Keratinocyte (primary cell): ENCODE data around the gene DDAH2. TPM values are rescaled to one million over a fixed set of nuclear protein-coding genes. Genes with fewer than 3 reads are reported as not detected.

Experiments used
- DNase-seq: peaks from one replicate; pipeline ENCODE4 v3.0.0-alpha.2; 2011; ENCODE audit warnings: low read depth, missing footprints, low spot score
- FAIRE-seq: peaks from 2 replicates; lab custom pipeline; 2011; peaks lifted over from hg19 to GRCh38; lab: Jason Lieb, UNC
- H2AFZ ChIP-seq: 2 replicates; pipeline ENCODE4 v1.6.0; 2012; ENCODE audit warnings: low read length, control low read depth, inconsistent platforms; ENCODE audit not compliant: control insufficient read depth
- H3K27ac ChIP-seq: 2 replicates; pipeline ENCODE4 v1.5.1; 2011; ENCODE audit warnings: low read length; ENCODE audit not compliant: control insufficient read depth, insufficient read depth
- H3K27me3 ChIP-seq: 3 replicates; pipeline ENCODE4 v1.6.0; 2011; ENCODE audit warnings: low read length; ENCODE audit not compliant: control insufficient read depth, insufficient read depth; ENCODE audit errors: extremely low read depth
- H3K36me3 ChIP-seq, 2 experiments: 2 replicates in 1 of 2; 3 replicates in 1 of 2; pipeline ENCODE4 v1.5.1; 2011; ENCODE audit warnings: low read length in 2 of 2, mild to moderate bottlenecking in 1 of 2; ENCODE audit not compliant: control insufficient read depth in 2 of 2, insufficient read depth in 2 of 2; ENCODE audit errors: extremely low read depth in 1 of 2
- H3K4me1 ChIP-seq: 3 replicates; pipeline ENCODE4 v1.5.1; 2011; ENCODE audit warnings: low read length; ENCODE audit not compliant: control insufficient read depth, insufficient read depth; ENCODE audit errors: extremely low read depth
- H3K4me2 ChIP-seq: 3 replicates; pipeline ENCODE4 v1.6.0; 2011; ENCODE audit warnings: low read depth, low read length; ENCODE audit not compliant: control insufficient read depth, insufficient read depth; ENCODE audit errors: extremely low read depth
- H3K4me3 ChIP-seq, 3 experiments: fragments of 200-600 bp in 1 of 3; sonication (generic) in 1 of 3; 2 replicates in 2 of 3; 3 replicates in 1 of 3; pipeline ENCODE4 v1.5.1; 2011 to 2016; ENCODE audit warnings: low read length in 3 of 3, mild to moderate bottlenecking in 3 of 3, control low read depth in 2 of 3, inconsistent platforms in 1 of 3, low read depth in 1 of 3, mixed read lengths in 1 of 3, mixed run types in 1 of 3, moderate library complexity in 1 of 3; ENCODE audit not compliant: control insufficient read depth in 2 of 3, insufficient read depth in 2 of 3; ENCODE audit errors: extremely low read depth in 1 of 3
- H3K79me2 ChIP-seq: 2 replicates; pipeline ENCODE4 v1.6.0; 2012; ENCODE audit warnings: low read length; ENCODE audit not compliant: control insufficient read depth, insufficient read depth
- H3K9ac ChIP-seq: 3 replicates; pipeline ENCODE4 v1.6.0; 2011; ENCODE audit warnings: low read length; ENCODE audit not compliant: control insufficient read depth, insufficient read depth; ENCODE audit errors: extremely low read depth
- H3K9me1 ChIP-seq: 3 replicates; pipeline ENCODE4 v1.6.0; 2011; ENCODE audit warnings: low read length; ENCODE audit not compliant: control insufficient read depth, insufficient read depth; ENCODE audit errors: extremely low read depth
- H3K9me3 ChIP-seq: 2 replicates; pipeline ENCODE4 v1.5.1; 2012; ENCODE audit warnings: low read depth, low read length; ENCODE audit not compliant: control insufficient read depth
- H4K20me1 ChIP-seq: 3 replicates; pipeline ENCODE4 v1.6.0; 2011; ENCODE audit warnings: low read length; ENCODE audit not compliant: control insufficient read depth, insufficient read depth; ENCODE audit errors: extremely low read depth
- EZH2 ChIP-seq: IDR thresholded peaks from one replicate; pipeline ENCODE4 v1.6.1; 2012; ENCODE audit warnings: inconsistent platforms, mild to moderate bottlenecking, low read length, moderate library complexity
- dilution Hi-C: fragments of 300-500 bp; cut with MboI; formaldehyde crosslinking; loops from one replicate; pipeline ENCODE4 v1.7.0; 2020; ENCODE audit warnings: low sequenced_read_pairs; ENCODE audit not compliant: extremely low pct_ligation_motif_present
- polyA plus RNA-seq, 5 experiments: library from polyadenylated mRNA; depleted of rRNA in 3 of 5; stranded (reverse) in 3 of 5; stranded (forward) in 1 of 5; unstranded in 1 of 5; fragments of >200 nt; gene quantifications; 1 replicate in 1 of 5; 2 replicates in 3 of 5; 3 replicates in 1 of 5; pipeline versions ENCODE4 v1.2.1 to v1.2.3, GENCODE V29; 2011 to 2012; ENCODE audit warnings: missing spikeins in 2 of 5, low read depth in 1 of 5, low replicate concordance in 1 of 5
- TF ChIP-seq, protein P1 (sequence below), 3 experiments: IDR thresholded peaks in 1 of 3; conservative IDR thresholded peaks in 1 of 3; optimal IDR thresholded peaks in 1 of 3; 2 replicates in 2 of 3; 3 replicates in 1 of 3; pipeline versions ENCODE3 to v1.5.1; 2011; ENCODE audit warnings: low read length in 3 of 3, mild to moderate bottlenecking in 3 of 3, moderate library complexity in 2 of 3, control low read depth in 1 of 3, inconsistent platforms in 1 of 3; ENCODE audit not compliant: insufficient read depth in 2 of 3; ENCODE audit errors: extremely low read depth in 1 of 3

Gene DDAH2
- polyA plus RNA-seq, 1 donor (not counting 4 experiments of a cell fraction or from before 2014, with no cell fraction given), result 3.0 TPM

DNA sequence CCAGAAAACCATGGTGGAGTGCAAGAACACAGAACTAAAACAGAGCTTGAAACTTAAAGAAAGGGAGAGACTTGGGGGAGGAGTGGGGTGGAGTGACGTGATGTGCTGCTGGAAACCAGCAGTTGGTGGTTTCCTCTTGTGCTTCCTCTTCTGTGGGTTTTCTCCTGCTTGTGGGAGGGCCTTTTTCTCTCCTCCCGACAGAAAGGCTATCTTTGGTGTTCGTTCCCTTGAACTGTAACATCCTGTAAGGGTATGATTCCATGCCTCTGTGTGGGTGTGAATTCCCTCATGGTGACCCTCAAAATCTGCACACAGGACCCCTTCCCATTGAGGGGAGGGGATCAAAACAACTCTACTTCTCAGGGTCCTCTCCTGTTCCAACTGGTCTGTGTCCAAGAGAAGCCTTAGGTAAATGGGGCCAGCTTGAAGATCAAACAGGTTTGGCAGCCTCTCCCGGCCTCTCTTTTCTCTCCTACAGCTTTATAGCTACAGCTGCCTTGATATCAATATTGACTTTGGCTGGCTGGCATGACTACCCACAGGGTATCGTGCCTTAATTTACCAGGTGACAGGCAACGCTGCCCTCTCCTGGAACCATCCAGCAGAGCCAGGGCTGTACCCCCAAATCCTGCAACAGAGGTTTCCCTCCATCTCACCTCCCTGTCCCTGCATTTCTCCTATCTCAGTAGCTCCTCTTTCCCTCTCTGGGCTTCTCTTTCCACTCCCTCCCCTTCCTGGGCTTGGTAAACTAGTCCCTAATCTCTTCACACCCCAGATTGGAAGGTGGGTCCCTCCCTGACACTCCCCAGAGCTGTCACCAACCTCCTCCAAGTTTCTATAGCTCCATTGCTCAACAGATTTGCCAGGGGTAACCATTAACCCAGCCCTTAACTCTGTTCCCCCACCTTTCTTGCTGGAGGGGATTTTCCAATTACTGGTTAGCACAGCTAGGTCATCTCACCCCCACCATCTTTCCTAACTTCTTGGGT, 9.2 kb upstream of the DDAH2 start:
- peaks cover 11% of the 10 kb centered on the region for H4K20me1 ChIP-seq
- dilution Hi-C loops, result no loop called here
- no peaks in the 10 kb centered on the region for H3K27me3 ChIP-seq
- H3K4me3 ChIP-seq, result peak overlapping the region in 2 of 3 experiments; percentile 37 to 43
- H3K79me2 ChIP-seq, result peaks cover 36% of the 10 kb centered on the region
- peaks cover 2% of the 10 kb centered on the region for H3K9me1 ChIP-seq
- H3K4me2 ChIP-seq, result peak overlapping the region; percentile 77
- peak overlapping the region; percentile 64 for H3K9ac ChIP-seq
- FAIRE-seq (peak; percentile 60), DNase-seq (no peak)
- H3K27ac ChIP-seq, result peak overlapping the region; percentile 80
- TF ChIP-seq, protein P1, sequence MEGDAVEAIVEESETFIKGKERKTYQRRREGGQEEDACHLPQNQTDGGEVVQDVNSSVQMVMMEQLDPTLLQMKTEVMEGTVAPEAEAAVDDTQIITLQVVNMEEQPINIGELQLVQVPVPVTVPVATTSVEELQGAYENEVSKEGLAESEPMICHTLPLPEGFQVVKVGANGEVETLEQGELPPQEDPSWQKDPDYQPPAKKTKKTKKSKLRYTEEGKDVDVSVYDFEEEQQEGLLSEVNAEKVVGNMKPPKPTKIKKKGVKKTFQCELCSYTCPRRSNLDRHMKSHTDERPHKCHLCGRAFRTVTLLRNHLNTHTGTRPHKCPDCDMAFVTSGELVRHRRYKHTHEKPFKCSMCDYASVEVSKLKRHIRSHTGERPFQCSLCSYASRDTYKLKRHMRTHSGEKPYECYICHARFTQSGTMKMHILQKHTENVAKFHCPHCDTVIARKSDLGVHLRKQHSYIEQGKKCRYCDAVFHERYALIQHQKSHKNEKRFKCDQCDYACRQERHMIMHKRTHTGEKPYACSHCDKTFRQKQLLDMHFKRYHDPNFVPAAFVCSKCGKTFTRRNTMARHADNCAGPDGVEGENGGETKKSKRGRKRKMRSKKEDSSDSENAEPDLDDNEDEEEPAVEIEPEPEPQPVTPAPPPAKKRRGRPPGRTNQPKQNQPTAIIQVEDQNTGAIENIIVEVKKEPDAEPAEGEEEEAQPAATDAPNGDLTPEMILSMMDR (optimal IDR thresholded peaks at IDR 0.05 in 1 of 3, IDR thresholded peaks at IDR 0.05 in 1 of 3, conservative IDR thresholded peaks at IDR 0.05 in 1 of 3; ENCODE audit: extremely low read depth in 1 of 3, insufficient read depth in 2 of 3, low read length in 3 of 3), result peak in 1 of 3 experiments; percentile 40
- no peak for TF ChIP-seq EZH2
- peak overlapping the region; percentile 65 for H2AFZ ChIP-seq
- peaks cover 13 to 30% of the 10 kb centered on the region in 2 experiments for H3K36me3 ChIP-seq
- peaks cover 39% of the 10 kb centered on the region for H3K4me1 ChIP-seq
- H3K9me3 ChIP-seq, result no peaks in the 10 kb centered on the region

DNA sequence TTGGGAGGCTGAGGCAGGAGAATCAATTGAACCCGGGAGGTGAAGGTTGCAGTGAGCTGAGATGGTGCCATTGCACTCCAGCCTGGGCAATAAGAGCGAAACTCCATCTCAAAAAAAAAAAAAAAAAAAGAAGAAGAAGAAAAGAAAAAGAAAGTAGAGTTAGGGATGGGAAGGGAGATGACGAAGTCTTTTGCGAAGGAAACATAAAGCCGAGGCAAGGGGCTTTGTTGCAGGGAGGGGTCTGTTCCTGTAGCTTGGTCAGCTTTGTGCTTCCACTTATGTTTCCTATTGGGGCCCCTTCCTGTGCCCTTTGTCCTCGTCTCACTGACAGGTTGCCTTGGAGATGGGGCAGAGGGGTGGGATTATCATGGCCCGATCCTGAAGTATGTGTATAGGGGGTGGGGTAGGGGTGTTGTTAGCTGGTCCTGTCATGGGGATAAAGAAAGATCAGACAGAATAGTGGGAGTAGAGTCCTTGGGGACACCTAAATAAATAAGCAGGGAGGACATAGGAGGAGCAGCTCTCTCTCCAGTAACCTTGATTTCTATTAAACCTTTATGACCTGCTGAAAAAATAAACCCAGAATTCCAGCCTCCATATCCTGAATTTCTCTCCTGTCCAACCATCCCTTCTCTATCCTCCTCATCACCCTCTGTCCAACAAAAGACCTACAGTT, 8.4 kb upstream of the DDAH2 start:
- no peak for TF ChIP-seq EZH2
- TF ChIP-seq, protein P1 (optimal IDR thresholded peaks at IDR 0.05 in 1 of 3, IDR thresholded peaks at IDR 0.05 in 1 of 3, conservative IDR thresholded peaks at IDR 0.05 in 1 of 3; ENCODE audit: extremely low read depth in 1 of 3, insufficient read depth in 2 of 3, low read length in 3 of 3), result no peak

More for the DNA sequence above, 8.4 kb upstream of the DDAH2 start:
- Histone ChIP-seq H3K4me2 (peak overlapping the region; percentile 77), H3K4me1 (peaks cover 42% of the 10 kb centered on the region), H3K9ac (peak overlapping the region; percentile 64), H2AFZ (no peak overlapping the region), H3K79me2 (peaks cover 39% of the 10 kb centered on the region), H3K27ac (peak overlapping the region; percentile 80), H3K4me3 (no peak overlapping the region), H3K36me3 (peaks cover 14 to 28% of the 10 kb centered on the region in 2 experiments), H3K27me3 (no peaks in the 10 kb centered on the region), H3K9me3 (no peaks in the 10 kb centered on the region), H4K20me1 (peaks cover 11% of the 10 kb centered on the region), H3K9me1 (peaks cover 2% of the 10 kb centered on the region)
- DNase-seq, result no peak
- FAIRE-seq, result no peak
- dilution Hi-C loops, result no loop called here
